Activated CD8-positive, alpha-beta memory T cell treated with anti-CD3 and anti-CD28 coated beads for 48 hours (primary cell): ENCODE measurements around the gene CRYGN.

Experiments
- DNase-seq, 3 experiments: peaks; one replicate each; pipeline ENCODE4 v3.0.0-alpha.2; 2020; ENCODE audit warnings: low read depth in 2 of 3, low spot score in 2 of 3

The CRYGN gene

DNA sequence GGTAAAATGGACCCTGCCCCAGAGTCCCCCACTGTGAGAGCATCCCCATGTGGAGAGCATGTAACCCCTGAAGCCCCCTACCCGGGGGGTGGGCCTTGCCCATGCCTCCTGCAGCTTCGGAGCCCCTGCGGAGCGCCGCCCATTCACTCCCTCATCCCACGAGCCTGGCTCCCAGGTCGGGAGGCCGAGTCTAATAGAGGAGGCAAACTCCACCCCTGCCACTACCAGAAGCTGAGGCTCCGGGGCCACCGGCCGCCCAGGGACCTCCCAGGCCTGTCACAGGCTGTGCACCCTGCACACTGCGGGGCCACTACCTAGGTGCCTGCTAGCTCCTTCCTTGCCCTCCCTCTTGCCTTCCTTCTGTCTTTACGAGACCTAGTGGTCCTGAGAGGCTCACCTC is 47.5 kb downstream of the CRYGN start:
- no peak for DNase-seq

DNA sequence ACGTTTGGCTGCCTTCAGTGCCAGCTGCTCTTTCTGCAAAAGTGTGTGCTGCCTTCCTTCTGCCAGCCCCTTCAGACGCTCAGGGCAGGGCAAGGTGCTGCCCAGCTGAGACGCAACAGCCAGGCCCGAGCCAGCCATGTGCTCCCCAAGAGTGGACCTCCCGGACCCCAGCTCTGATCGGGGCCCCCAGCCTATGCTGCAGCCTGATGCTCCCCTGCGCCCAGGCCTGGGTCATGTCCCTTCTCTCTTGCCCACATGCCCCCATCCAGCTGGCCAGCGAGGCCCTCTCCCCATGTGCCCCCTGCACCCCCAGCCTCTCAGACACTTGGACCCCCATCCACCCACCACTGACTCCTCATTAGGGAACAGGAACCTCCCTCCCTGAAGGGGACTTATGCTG is 47.9 kb downstream of the CRYGN start:
- DNase-seq, result no peak

DNA sequence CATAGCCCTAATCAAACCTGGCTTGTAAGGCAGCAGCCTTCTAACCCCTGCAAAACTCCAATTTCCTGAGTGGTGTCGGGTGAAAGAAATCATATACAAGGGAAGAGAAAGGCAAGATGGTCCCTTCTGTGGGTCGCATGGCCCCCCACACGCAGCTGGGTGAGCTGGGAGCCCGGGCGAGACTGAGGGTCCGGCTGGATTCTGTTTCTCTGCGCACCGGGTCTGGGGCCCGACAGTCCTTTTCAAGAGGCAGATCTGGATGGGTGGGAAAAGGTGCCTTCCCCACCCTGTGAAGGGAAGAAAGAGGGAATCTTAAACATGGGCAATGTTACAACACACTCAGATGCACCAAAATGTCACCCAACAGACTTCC is 48.6 kb downstream of the CRYGN start:
- no peak for DNase-seq

DNA sequence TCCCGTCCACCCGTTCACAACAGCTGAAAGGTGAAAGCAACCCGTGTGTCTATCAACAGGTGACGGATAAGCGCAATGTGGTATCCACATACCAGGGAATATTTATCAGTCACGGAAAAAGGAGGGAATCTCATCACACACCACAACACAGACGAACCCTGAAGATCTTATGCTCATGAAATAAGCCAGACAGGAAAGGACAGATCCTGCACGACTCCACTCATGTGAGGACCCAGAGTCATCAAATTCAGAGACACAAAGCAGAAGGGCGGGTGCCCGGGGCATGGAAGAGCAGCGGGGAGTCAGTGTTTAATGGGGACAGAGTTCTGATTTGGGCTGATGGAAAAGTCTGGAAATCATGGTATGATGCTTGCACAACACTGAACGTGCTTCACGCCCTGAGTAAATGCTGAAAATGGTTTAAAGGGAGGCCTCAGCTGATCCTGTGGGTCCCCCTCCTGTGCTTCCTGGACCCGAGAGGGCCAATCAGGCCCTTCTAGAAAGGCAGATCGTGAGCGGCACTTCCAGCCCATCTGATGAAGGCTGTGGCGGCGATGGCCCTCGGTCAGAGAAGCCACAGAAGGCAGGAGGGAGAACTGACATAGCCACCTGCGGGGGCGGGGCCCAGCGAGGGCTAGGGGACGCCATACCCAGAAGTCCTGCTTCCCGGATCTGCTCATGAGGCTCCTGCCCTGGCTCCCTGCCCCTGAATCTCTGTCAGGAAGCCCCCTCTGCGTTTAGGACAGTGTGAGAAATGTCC is 49.2 kb downstream of the CRYGN start:
- DNase-seq, result no peak

DNA sequence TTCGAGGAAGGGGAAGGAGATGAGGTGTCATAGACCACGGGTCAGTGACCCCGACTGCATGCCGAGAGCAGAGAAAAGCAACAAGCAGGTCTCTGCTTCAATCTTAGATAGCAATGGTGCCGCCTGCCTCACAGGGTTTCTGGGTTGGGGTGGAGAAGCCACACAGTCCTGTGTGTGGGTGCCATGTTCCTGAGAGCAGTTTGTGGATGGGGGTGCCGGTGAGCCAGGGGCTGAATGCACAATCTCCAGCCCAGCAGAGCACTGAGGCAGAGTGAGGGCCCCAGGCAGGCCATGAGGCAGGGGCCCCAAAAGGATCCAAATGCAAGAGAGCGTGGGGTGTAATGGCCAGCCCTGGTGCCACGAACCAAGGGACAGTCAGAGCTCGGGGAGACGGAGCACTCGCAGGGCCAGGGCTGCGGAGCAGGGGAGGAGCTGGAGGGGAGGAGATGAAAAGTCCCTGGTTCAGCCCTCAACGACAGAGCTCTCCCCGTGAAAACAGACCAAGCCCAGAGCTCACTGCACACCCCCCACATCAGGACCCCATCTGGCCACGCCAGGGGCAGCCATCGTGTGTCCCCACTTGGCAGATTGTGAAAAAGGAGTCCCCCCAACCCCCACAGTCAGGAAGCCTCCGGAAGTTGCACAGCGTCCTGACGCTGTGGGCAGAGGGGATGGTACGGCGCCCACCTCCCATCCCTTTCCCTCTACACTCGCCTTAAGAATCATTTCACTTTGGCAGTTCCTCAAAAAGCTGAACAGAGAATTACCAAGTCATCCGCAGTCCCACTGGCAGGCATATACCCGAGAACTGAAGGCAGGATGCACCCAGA is 50.0 kb downstream of the CRYGN start:
- DNase-seq, result no peak

DNA sequence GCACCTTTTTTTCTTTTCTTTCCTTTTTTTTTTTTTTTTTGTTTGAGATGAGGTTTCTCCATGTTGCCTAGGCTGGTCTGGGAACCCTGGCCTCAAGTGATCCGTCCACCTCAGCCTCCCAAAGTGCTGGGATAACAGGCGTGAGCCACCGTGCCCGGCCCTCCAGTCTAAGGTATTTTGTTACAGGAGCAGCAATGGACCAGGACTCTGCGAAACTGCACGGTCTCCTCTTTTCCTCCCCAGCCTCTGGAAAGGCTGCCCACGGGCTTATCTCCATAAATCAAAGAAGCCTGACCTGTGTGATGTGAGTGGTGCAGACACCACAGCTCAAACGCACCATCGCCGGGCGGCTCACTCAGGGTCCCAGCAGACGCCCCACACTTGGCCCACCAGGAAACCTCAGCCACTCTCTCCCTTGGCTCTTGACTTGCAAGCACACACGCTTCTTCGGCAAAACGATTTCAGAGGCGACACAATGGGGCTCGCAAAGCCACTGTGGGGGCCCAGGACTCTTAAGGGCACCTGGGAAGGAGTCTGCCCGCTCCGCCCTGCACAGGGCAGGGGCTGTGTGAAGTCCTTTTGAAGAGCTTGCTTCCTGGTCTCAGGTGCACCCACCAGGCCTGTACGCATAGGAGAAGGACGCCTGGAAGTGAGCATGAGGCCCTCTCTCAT is 50.7 kb downstream of the CRYGN start:
- DNase-seq, result no peak

DNA sequence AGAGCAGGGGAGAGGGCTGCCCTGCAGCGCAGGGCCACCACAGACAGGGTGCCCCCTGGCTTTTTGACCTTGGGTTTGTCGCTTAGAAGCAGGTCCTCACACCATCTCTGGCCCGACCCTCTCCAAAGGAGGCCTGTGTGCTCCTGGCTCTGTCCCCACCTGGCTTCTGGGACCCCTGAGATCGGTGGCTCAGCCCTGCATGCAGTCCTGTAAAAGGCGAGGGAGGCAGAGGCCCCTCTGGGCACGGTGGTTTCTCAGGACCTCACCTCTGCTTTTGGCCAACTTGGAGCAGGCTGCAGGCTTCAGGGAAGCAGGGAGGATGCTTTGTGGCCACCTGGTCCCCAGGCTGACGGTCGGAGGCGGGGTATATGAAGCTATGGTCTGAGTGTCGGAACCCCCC is 51.5 kb downstream of the CRYGN start:
- no peak for DNase-seq

DNA sequence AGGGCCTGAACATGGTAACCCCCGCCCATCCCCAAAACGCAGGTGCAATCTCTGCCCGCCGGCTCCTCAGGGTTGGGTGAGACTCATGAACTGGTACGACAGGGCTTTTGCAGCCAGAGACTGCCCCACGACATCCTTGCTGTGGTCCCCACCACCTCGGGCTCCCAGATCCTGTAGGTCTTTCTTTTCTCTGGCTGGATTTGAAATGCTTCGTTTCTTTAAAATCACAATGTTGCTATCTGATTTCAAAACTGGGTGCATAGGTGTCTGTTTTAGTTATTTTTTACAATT is 52.0 kb downstream of the CRYGN start:
- DNase-seq, result no peak

DNA sequence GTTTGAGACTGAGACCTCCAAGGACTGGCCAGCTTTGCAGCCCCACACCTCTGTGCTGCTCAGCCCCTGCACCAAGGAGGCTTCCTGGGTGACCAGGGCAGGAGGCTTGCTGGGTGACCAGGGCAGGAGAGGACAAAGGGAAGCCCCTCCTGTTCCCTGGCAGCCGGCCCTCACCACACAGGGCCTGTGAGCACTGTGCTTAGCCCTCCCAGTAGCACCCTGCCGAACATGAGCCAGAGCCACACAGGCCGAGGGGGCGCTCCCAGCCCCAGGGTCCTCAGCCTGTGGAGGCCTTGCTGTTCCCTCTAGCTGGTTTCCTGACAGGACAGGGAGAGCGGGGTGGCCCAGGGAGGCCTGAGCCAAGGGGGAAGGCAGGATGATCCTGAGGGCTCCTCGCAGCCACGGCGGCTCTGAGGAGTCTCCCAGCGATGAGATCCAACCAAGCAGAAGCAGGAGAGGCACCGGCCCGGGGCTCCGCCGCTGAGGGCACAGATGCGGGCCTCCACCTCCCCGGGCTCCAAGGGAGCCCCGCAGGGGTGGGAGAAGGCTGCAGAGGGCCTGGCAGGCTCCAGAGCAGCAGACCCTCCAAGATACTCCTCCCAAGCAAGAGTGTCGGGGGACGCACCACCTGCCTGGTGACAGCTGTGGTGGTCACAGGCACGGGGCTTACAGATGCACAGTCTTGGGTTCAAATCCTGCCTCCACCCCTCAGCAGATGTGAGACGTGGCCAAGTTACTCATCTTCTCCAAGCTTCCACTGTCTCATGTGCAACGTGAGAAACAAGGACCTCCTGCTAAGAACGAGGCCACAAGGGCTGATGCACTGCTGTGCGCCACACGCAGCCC is 52.6 kb downstream of the CRYGN start:
- DNase-seq, result no peak

DNA sequence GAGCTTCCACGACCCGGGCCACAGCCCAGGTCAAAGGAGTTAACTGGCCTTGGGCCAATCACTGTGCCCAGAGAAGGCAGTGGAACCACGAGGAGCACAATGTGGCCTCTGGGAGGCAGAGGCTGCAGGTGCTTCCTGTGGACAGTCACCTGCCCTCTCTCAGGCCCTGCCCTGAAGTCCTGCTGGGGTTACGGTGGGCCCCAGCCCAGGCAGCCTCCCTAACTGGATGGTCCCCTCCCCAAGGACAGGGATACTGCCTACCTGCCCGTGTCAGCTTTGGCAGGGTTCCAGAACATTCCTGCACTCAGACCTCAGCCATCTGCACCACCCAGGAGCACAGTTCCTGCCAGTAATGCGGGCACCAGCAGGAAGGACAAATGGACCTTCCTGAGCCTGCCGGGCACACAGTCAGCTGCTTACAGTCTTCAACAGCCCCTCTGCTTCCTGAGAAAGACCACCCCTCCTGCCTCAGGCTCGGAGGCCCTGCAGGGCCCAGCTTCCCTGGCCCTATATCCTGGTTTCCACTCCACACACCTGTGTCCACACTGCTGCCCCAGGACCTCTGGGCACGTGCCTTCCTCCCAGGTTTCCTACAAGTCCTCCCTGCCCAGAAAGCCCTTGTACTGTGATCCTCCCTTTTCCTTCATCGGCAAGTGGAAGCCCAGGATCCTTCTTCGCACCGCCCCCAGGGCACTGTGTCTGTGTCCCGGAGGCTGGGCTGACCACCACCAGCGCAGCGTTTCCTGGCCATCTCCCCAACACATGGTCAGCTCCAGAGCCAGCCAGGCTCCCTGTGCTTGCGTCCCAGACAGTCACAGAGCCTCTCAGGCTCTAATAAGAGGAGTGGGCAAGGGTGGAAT is 53.4 kb downstream of the CRYGN start:
- no peak for DNase-seq

DNA sequence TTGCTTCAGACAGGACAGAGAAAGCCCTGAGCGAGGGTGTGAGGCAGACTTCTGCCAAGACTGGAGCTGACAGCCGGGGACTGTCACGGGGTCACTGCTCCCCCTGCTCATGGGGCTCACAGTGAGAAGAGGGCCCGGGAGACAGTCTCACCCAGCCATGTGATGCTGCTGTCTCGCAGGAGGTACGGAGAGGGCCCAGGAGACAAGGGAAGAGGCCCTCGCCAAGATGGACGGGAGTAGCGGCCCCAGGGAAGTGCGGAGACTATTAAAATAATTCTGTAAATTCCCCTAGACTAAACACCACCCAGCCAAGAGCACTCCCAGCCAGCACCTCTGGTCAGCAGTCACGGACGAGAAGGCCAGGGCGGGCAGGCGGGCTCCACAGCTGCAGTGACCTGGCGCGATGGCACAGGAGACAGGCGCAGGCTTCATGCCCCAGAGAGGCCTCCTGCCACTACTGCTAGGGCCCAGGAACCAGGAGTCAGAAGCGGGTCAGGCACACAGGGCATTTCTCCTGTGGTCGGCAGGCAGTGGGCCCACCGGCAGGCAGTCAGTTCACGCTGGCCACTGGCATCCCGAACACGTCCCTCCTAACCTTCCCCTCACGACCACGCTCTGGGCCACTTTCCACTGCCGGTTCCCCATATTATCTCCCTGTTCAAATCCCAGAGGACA is 54.2 kb downstream of the CRYGN start:
- no peak for DNase-seq

DNA sequence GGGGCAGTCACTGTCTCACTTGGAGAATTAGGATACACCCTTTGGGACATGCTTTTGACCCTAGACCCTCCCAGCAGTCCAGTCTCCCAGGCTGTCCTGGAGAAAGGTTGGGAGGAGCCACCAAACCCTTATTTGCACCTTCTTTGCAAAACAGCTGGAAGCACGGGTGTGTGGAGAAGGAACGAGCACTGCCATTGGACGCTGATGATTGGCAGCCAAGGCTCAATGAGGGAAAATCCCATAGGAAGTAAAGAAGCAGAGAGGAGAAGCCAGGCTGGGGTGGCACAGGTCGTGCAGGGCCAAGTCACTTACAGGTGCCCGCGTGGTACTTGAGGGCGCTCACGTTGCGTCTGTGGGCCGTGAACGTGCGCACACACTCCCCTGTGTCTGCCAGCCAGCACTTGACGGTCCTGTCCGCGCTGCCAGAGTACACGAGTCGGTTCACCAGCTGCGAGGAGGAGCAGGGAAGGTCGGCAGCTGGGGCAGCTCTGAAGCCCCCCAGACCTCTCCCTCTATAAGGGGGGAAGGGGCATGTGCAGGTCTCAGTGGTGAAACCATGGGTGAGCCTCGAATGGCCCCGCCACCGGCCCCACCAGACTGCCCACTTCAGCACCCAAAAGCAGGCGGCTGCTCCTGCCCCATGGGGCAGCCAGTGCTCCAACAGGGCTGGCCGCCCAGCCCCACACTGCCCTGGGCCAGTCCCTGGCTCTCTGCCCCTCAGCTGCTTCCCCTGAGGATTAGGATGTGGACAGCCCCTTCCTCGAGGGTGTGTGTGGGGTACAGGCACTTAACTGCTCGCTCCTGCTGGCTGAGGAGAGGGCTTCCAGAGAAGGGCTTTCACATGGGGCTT is 54.9 kb downstream of the CRYGN start:
- no peak for DNase-seq

DNA sequence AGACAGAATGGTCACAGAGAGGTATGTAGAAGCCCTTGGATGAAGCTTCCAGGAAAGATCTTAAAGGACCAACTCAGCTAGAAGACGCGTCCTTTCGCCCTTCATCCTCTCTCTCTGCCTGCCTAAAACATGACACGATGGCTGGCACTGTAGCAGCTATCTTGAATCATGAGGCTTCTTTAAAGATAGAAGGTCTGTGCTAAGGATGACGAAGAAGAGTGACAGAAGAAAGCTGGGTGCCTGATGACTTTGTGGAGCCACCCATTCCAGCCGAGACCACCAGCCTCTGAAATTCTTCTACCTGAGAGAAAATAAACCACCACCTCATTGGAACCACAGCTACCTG is 55.6 kb downstream of the CRYGN start:
- no peak for DNase-seq

DNA sequence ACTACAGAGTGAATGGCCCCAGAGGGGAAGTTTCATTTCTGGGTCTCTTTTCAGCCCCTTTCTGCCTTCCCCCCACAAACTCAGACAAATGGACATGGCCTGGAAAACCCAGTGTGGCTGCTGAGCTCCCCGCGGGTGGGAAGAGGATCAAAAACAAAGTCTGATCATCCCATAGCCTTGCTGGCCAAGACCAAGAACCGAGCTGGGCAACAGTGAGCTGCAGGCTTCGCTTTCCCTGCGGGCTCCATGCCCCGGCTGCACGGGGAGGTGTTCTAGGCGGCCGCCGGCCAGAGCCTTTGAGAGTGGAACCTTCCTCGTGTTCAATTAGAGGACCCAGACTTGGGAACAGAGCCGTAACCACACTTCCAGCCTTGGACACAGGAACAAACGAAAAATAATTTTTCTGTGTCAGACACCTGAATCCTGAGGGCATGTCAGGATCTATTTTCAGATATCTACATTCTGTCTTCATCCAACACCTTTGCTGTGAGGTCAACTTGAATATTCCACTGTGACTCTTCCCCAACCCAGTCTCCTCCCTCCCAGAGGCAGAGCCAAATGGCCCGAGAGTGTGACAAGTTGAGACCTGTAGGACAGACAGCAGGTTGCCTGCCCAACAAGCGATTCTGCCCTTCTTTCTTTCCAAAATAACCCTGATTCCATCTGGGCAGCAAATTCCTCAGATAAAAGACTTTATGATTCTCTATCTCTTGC is 56.1 kb downstream of the CRYGN start:
- no peak for DNase-seq

DNA sequence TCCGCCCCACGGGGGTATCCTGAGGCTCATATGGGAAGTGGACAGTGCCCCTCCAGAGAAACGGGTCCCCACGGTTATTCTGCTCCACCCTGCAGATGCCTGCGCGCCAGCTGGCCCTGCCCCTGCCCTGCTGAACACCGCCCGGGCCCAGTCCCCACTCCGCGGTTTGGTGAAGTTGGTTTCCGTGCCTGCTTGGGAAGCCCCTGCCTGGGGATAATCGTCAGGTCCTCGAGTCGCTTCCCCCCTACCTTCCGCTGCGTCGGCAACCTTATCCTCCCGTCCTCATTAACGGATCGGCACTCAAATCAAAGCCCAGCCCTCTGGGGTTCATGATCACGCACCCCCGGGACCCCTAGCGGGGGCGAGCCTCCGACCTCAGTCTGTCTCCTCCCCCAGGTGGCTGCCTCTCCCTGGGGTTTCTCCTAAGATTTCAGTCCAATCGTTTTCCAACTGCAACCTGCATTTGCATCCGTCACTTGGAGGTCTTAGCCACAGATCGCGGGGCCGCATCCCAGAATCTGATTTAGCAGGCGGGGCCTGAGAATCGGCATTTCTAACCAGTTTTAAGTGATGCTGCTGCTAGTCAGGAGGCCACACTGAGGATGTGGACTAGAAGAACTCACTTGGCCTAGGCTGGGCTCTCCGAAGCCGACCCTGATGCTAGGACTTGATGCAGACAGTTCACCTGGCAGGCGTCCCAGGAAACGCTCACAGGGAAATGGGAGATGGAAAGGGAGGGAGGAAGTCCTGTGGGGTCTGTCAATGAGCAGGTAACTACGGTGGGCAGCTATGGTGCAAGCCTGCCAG is 57.7 kb downstream of the CRYGN start:
- DNase-seq, result no peak

DNA sequence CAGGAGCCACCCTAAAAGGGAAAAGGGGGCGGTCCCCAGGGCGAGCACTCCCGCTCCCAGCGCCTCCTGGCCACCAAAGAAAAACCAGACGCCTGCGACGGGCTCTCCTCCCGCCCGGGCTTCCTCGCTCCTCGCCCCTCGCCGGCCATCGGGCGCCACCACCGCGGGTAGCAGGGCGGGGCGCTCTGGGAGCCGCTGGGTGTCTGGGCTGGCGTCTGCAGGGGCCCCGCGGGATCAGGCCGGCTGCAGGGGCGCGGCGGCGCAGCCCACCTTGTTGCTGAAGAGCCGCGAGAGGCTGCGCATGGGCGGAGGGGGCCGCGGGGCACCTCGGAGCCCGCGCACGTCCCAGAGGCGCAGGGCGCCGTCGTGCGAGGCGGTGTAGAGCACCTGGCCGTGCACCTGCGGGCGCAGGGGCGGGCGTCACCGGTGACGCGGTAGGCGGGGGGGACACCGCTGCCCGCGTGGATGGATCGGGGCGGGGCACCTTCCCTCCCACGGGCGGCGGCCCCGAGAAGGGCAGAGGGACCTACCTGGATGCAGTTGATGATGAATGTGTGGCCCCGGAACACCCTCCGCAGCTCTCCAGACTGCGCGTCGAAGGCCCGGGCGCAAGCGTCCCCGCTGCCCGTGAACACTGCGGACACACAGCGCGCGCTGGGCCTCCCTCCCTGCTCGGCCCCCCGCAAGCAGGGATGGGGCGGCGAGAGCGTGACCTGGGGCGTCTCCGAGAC is 58.4 kb downstream of the CRYGN start:
- DNase-seq, result no peak

DNA sequence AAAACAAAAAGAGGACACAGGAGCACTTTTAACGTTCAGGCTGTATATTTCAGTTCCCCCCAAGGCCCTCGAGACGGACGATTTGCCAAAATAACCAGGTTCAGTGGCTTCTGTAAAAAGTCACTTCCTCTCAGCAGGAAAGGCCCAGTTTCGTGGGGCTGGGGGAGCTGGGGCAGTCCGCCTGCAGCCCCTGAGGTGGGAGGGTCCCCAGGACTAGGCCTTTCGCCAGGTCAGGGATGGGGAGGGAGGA is 58.9 kb downstream of the CRYGN start:
- DNase-seq, result no peak
